ENCODE results near the gene CLSTN2.

CLSTN2 gene

DNA sequence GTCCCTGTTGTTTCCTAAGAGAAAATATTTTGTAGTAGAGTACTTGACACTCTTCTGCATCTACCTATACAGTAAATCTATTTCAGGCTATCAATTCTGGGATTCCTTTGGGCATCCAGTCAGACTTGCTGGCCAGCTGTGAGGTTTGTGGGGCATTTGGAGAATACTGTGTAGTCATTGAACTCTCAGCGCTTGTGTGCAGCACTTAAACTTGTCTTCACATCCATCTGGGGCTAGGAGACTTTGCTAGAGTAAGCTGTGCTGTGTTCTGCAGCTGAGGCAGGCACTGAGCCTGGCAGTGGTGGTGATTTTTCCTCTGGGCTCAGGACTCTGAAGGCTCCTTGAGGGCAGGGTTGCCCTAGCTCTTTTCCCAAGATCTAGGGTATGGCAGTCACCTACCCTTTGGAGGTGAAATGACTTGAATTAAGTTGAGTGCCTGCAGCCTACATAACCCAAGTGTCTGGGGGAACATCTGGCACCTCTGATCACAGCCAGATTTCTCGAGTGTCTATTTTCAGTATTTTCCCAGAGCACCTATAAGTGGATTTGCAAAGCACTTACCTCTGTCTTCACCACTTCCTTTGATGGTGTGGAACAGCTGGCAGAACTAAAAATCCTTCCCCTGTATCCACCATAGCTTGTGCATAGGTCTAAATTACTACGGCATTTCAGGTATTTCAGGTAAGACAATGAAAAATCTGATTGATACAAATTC lies 19.3 kb downstream of the CLSTN2 start:
- H3K9me2 ChIP-seq (replicated peaks; ENCODE audit: control insufficient read depth, low read length): no peaks in the 10 kb centered on the region
- H3K36me3 ChIP-seq (ENCODE audit: control insufficient read depth, low read length): no peaks in the 10 kb centered on the region
- H3K27ac ChIP-seq (ENCODE audit: low read depth, low read length): no peak overlapping the region
- H3K4me1 ChIP-seq (ENCODE audit: control insufficient read depth, low read length): no peaks in the 10 kb centered on the region
- no peaks in the 10 kb centered on the region for H3K27me3 ChIP-seq (ENCODE audit: control insufficient read depth, low read length)
- H3K79me2 ChIP-seq (ENCODE audit: control insufficient read depth, low read length): no peaks in the 10 kb centered on the region
- TF ChIP-seq, protein P1, sequence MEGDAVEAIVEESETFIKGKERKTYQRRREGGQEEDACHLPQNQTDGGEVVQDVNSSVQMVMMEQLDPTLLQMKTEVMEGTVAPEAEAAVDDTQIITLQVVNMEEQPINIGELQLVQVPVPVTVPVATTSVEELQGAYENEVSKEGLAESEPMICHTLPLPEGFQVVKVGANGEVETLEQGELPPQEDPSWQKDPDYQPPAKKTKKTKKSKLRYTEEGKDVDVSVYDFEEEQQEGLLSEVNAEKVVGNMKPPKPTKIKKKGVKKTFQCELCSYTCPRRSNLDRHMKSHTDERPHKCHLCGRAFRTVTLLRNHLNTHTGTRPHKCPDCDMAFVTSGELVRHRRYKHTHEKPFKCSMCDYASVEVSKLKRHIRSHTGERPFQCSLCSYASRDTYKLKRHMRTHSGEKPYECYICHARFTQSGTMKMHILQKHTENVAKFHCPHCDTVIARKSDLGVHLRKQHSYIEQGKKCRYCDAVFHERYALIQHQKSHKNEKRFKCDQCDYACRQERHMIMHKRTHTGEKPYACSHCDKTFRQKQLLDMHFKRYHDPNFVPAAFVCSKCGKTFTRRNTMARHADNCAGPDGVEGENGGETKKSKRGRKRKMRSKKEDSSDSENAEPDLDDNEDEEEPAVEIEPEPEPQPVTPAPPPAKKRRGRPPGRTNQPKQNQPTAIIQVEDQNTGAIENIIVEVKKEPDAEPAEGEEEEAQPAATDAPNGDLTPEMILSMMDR (IDR thresholded peaks at IDR 0.05; ENCODE audit: low read depth, low read length, poor library complexity, severe bottlenecking): no peak
- no peak for TF ChIP-seq EZH2phosphoT487 (IDR thresholded peaks at IDR 0.05; ENCODE audit: borderline replicate concordance, low read length)
- no peaks in the 10 kb centered on the region for H4K20me1 ChIP-seq (ENCODE audit: control insufficient read depth, insufficient read depth, low read depth, low read length)
- H3F3A ChIP-seq (ENCODE audit: control insufficient read depth, insufficient read depth): no peaks in the 10 kb centered on the region
- H3K4me3 ChIP-seq (ENCODE audit: low read length): no peak overlapping the region
- no peaks in the 10 kb centered on the region for H3K9me3 ChIP-seq (ENCODE audit: control insufficient read depth, insufficient read depth, low read length)
- no peak overlapping the region for H3K4me2 ChIP-seq (ENCODE audit: low read length)

DNA sequence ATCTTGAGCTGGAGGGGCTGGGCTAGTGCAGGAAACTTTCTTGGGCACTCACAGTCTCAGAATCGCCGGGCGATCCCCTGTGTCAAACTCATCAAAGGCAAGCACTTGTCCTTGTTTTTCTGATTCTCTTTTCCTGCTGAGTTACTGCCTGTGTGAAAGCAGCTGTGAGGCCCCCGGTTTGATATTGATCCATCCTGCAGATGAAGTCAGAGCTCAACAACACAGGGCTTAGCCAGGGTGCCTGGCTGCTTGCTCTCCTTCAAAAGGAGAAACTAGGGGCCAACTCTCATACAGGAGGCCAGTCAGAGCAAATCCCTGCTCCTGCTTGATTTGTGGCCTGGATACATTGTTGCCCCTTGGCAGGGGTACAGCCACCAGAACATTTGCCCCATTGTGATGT lies 22.9 kb downstream of the CLSTN2 start:
- Histone ChIP-seq H3K36me3 (ENCODE audit: control insufficient read depth, low read length) (no peaks in the 10 kb centered on the region), H3K27ac (ENCODE audit: low read depth, low read length) (no peak overlapping the region), H3K4me1 (ENCODE audit: control insufficient read depth, low read length) (no peaks in the 10 kb centered on the region), H4K20me1 (ENCODE audit: control insufficient read depth, insufficient read depth, low read depth, low read length) (no peaks in the 10 kb centered on the region), H3K79me2 (ENCODE audit: control insufficient read depth, low read length) (no peaks in the 10 kb centered on the region), H3K4me3 (ENCODE audit: low read length) (no peak overlapping the region), H3F3A (ENCODE audit: control insufficient read depth, insufficient read depth) (no peaks in the 10 kb centered on the region), H3K4me2 (ENCODE audit: low read length) (no peak overlapping the region), H3K27me3 (ENCODE audit: control insufficient read depth, low read length) (no peaks in the 10 kb centered on the region), H3K9me2 (replicated peaks; ENCODE audit: control insufficient read depth, low read length) (no peaks in the 10 kb centered on the region), H3K9me3 (ENCODE audit: control insufficient read depth, insufficient read depth, low read length) (no peaks in the 10 kb centered on the region)
- TF ChIP-seq EZH2phosphoT487 (IDR thresholded peaks at IDR 0.05; ENCODE audit: borderline replicate concordance, low read length): no peak
- TF ChIP-seq, protein P1 (IDR thresholded peaks at IDR 0.05; ENCODE audit: low read depth, low read length, poor library complexity, severe bottlenecking): no peak

DNA sequence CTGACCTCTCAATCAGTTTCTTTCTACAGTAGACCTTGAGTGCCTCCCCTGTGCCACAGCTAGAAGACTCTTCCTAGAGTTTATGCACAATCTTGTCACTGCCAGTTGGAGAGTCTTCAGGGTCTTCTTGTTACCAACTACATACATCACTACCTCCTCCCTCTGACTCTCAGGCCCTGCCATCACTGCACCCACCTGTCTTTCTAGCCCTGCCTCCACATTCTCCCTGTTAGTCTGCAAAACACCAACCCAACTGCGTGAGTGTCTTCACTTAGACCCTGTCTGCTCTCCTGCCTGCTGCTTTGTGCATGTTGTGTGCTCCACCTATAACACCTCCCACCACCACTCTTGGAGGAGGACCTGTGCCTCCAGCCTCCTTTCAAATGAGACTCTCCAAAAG lies 34.4 kb downstream of the CLSTN2 start:
- no peaks in the 10 kb centered on the region; the same call in 1 of the 2 replicates for H3K9me2 ChIP-seq (replicated peaks; ENCODE audit: control insufficient read depth, low read length)
- no peaks in the 10 kb centered on the region for H3K9me3 ChIP-seq (ENCODE audit: control insufficient read depth, insufficient read depth, low read length)
- no peaks in the 10 kb centered on the region for H3F3A ChIP-seq (ENCODE audit: control insufficient read depth, insufficient read depth)
- no peaks in the 10 kb centered on the region for H3K79me2 ChIP-seq (ENCODE audit: control insufficient read depth, low read length)
- no peaks in the 10 kb centered on the region for H3K36me3 ChIP-seq (ENCODE audit: control insufficient read depth, low read length)
- no peaks in the 10 kb centered on the region for H3K27me3 ChIP-seq (ENCODE audit: control insufficient read depth, low read length)
- TF ChIP-seq, protein P1 (IDR thresholded peaks at IDR 0.05; ENCODE audit: low read depth, low read length, poor library complexity, severe bottlenecking): no peak
- no peak for TF ChIP-seq EZH2phosphoT487 (IDR thresholded peaks at IDR 0.05; ENCODE audit: borderline replicate concordance, low read length)
- H3K27ac ChIP-seq (ENCODE audit: low read depth, low read length): no peak overlapping the region
- no peaks in the 10 kb centered on the region for H4K20me1 ChIP-seq (ENCODE audit: control insufficient read depth, insufficient read depth, low read depth, low read length)
- H3K4me3 ChIP-seq (ENCODE audit: low read length): no peak overlapping the region
- H3K4me2 ChIP-seq (ENCODE audit: low read length): no peak overlapping the region
- H3K4me1 ChIP-seq (ENCODE audit: control insufficient read depth, low read length): no peaks in the 10 kb centered on the region

Data from DOHH2 (cell line).